H1 (cell line): ENCODE results near the gene CXXC5. TPM values are rescaled to one million over a fixed set of nuclear protein-coding genes. Genes with fewer than 3 reads are reported as not detected.
A peak's percentile ranks its signal among the peaks of the same experiment; 100 is the strongest.

Source experiments
- BACH1 ChIP-seq: IDR thresholded peaks from 2 replicates; pipeline ENCODE4 v1.6.1; 2012; ENCODE audit warnings: low read length, improper control_type of control experiment
- CEBPB ChIP-seq: IDR thresholded peaks from 2 replicates; pipeline ENCODE4 v1.6.1; 2012; ENCODE audit warnings: low read depth, low read length
- CHD2 ChIP-seq: IDR thresholded peaks from 2 replicates; pipeline ENCODE4 v1.6.1; 2012; ENCODE audit warnings: low read length, improper control_type of control experiment
- JUND ChIP-seq: IDR thresholded peaks from 2 replicates; pipeline ENCODE4 v1.6.1; 2011; ENCODE audit warnings: mild to moderate bottlenecking, improper control_type of control experiment, low read length
- MAX ChIP-seq: IDR thresholded peaks from 2 replicates; pipeline ENCODE4 v1.6.1; 2012; ENCODE audit warnings: inconsistent platforms
- PHF8 ChIP-seq: fragments of 200-600 bp; sonication (generic); conservative IDR thresholded peaks from 2 replicates; pipeline ENCODE4 v1.7.1; 2012; ENCODE audit warnings: low read depth, mild to moderate bottlenecking, inconsistent platforms, low read length, moderate library complexity
- POLR2A ChIP-seq, 2 experiments: IDR thresholded peaks; 1 replicate in 1 of 2; 2 replicates in 1 of 2; pipeline ENCODE4 v1.6.1; 2011; ENCODE audit warnings: low read depth in 2 of 2, low read length in 2 of 2, mild to moderate bottlenecking in 2 of 2; ENCODE audit errors: control extremely low read depth in 1 of 2
- RBBP5 ChIP-seq: IDR thresholded peaks from 2 replicates; pipeline ENCODE4 v1.7.1; 2012; ENCODE audit warnings: low read depth, mild to moderate bottlenecking, inconsistent platforms, low read length, moderate library complexity, borderline replicate concordance
- SP1 ChIP-seq: IDR thresholded peaks from 2 replicates; pipeline ENCODE4 v1.6.1; 2011; ENCODE audit warnings: low read depth, low read length
- SP2 ChIP-seq: IDR thresholded peaks from 2 replicates; pipeline ENCODE4 v1.6.1; 2012; ENCODE audit warnings: mild to moderate bottlenecking, low read length, inconsistent platforms
- TAF1 ChIP-seq: IDR thresholded peaks from 2 replicates; pipeline ENCODE4 v1.6.1; 2011; ENCODE audit warnings: mild to moderate bottlenecking, low read depth, low read length
- polyA plus RNA-seq, 7 experiments: library from polyadenylated mRNA; depleted of rRNA in 3 of 7; stranded (reverse) in 5 of 7; unstranded in 2 of 7; fragments of >200 nt in 5 of 7; fragments of 200-250 nt in 2 of 7; gene quantifications; 1 replicate in 5 of 7; 2 replicates in 1 of 7; 4 replicates in 1 of 7; pipeline versions ENCODE4 v1.2.1 to v1.2.3, GENCODE V29; 2011 to 2013; ENCODE audit warnings: missing spikeins in 2 of 7, mixed read lengths in 2 of 7
- total RNA-seq: library from RNA; stranded (reverse); fragmentation: NEBNext Ultra II Directional; extraction: Animal tissue kit (Norgen Biotek cat#: 25700); gene quantifications from 2 replicates; pipeline ENCODE4 v1.2.1, GENCODE V29; 2021
- TF ChIP-seq, protein P1 (sequence below): IDR thresholded peaks from 2 replicates; pipeline ENCODE4 v1.6.1; 2012; ENCODE audit warnings: inconsistent platforms

Gene CXXC5
- total and polyA plus RNA-seq, 2 of the 8 experiments (the other 6 are each of a cell fraction or from before 2014, with no cell fraction given), result 61.4 to 74.0 TPM

- TF ChIP-seq, protein P1, sequence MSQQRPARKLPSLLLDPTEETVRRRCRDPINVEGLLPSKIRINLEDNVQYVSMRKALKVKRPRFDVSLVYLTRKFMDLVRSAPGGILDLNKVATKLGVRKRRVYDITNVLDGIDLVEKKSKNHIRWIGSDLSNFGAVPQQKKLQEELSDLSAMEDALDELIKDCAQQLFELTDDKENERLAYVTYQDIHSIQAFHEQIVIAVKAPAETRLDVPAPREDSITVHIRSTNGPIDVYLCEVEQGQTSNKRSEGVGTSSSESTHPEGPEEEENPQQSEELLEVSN, result peak; percentile 40
- TF ChIP-seq JUND (peak; percentile 82), MAX (peak; percentile 18; the same call in 1 of the 2 replicates), RBBP5 (0 out of 2 replicates have a peak, but pooled peaks have one; percentile 67), POLR2A (IDR thresholded peaks at IDR 0.05; ENCODE audit: control extremely low read depth in 1 of 2, low read depth in 2 of 2, low read length in 2 of 2) (peak in 1 of 2 experiments; percentile 51; a peak in 1 of 3 replicates), CHD2 (no peak), SP2 (no peak), PHF8 (peak; percentile 42; the same call in 1 of the 2 replicates), BACH1 (peak; percentile 52; the same call in 1 of the 2 replicates), CEBPB (no peak), TAF1 (peak; percentile 46; the same call in 1 of the 2 replicates), SP1 (peak; percentile 44; the same call in 1 of the 2 replicates)
These were observed 48.9 kb downstream of the CXXC5 start (continued) for GRCh38 chr5:139696894-139697658.
